22Rv1 (cell line): Measurements from ENCODE around the gene ANO3.

ENCODE experiments used
- H3K27ac ChIP-seq: fragments of 450-650 bp; 2 replicates; pipeline ENCODE4 v1.5.1; 2017
- ZFX ChIP-seq: fragments of 450-650 bp; IDR thresholded peaks from 2 replicates; pipeline ENCODE4 v1.6.1; 2017; ENCODE audit warnings: antibody characterized with exemption, borderline replicate concordance
- TF ChIP-seq, protein P1 (sequence below): fragments of 450-650 bp; IDR thresholded peaks from 2 replicates; pipeline ENCODE4 v1.5.1; 2017; ENCODE audit warnings: mild to moderate bottlenecking

ANO3 gene

DNA sequence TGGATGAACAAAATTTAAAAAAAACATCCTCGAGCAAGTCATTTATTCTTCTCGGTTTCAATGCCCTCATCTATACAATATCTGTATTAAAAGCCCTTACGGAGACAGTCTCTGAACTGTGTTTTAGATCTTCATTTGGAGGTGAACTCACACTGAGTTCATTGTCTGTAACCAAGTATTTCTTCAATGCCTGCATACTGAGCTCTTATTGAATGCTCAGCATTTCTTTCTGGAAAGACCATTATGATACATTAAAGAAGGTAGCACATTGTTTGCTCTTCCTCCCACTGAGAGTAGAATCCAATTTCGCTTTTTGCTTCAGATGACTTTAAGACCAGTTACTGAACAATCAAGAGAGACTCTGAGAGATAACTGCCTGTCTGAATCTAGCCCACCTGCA lies 1.7 kb upstream of the ANO3 start:
- TF ChIP-seq, protein P1, sequence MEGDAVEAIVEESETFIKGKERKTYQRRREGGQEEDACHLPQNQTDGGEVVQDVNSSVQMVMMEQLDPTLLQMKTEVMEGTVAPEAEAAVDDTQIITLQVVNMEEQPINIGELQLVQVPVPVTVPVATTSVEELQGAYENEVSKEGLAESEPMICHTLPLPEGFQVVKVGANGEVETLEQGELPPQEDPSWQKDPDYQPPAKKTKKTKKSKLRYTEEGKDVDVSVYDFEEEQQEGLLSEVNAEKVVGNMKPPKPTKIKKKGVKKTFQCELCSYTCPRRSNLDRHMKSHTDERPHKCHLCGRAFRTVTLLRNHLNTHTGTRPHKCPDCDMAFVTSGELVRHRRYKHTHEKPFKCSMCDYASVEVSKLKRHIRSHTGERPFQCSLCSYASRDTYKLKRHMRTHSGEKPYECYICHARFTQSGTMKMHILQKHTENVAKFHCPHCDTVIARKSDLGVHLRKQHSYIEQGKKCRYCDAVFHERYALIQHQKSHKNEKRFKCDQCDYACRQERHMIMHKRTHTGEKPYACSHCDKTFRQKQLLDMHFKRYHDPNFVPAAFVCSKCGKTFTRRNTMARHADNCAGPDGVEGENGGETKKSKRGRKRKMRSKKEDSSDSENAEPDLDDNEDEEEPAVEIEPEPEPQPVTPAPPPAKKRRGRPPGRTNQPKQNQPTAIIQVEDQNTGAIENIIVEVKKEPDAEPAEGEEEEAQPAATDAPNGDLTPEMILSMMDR = no peak
- TF ChIP-seq ZFX = no peak
- H3K27ac ChIP-seq = no peak overlapping the region

DNA sequence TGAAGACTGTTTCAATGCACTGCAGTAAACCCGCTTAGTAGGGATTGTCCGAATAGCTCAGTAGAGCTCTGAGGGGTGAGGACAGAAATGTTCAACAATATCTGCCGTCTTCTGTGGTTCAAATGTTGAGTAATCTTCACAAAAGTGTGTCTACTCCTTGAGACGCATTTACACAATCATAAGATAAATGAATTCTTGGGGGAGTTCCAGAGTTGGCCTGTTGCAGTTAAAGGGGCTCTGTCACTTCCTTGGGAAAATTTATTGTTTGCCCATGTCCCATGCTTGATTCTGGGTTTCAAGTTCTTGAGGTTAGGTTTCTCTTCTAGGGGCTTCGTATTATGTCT lies 614 bp downstream of the ANO3 start:
- TF ChIP-seq, protein P1 = no peak
- TF ChIP-seq ZFX = no peak
- no peak overlapping the region for H3K27ac ChIP-seq

DNA sequence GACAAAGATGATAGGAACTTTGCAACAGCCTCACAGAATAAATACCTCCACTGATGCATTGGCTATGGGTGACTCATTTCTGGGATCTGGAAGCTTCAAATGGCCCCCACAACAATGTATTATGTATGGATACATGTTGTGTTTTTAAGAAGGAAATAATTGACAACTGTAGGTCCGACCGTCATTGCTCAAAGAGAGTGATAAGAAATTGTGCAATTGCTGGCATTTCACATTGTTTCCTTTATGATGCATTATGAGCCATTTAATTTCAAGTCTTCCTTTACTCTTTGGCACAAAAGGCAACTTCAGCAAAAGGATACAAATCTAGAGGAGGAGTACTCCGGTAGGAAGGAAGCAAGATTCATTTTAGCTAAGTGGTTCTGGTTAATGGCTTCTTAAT lies 2.0 kb downstream of the ANO3 start:
- TF ChIP-seq, protein P1 = no peak
- no peak for TF ChIP-seq ZFX
- H3K27ac ChIP-seq = no peak overlapping the region

DNA sequence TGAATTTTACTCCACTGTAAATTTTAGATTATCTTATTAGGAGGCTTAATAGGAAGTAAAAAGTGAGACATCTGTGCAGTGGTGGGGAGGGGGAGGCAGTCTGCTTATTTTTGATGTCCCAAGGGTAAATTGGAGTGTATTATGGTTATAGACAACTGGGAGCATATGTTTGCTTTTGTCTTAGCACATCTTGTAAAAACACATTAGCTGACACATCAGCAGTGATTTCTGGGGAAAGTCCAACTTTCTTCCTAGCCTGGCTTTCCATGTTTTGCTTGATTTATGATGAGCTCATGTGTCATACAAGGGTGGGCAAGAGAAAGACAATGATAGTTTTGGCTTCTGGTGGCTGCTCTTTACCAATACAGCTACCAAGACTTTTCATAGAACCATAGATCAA lies 4.0 kb downstream of the ANO3 start:
- TF ChIP-seq ZFX = no peak
- TF ChIP-seq, protein P1 = no peak
- no peak overlapping the region for H3K27ac ChIP-seq

DNA sequence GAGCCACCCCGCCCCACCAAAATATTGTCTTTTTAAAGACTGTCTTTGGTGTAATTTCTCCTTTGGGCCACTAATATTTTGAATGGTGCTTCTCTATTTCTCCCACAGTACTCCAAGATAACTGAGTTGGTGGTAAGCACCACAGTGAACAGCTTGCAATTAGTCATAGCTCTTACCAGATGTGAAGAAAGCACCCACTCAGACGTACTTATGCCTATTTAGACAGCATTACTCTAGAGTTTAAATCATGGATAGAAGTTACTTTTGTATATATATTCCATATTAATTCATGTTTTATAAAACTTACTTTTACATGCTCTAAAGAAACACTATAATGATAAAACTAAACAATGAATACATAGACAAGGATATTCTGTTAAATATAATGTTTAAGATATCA lies 12.7 kb downstream of the ANO3 start:
- H3K27ac ChIP-seq = no peak overlapping the region
- TF ChIP-seq, protein P1 = no peak
- no peak for TF ChIP-seq ZFX

DNA sequence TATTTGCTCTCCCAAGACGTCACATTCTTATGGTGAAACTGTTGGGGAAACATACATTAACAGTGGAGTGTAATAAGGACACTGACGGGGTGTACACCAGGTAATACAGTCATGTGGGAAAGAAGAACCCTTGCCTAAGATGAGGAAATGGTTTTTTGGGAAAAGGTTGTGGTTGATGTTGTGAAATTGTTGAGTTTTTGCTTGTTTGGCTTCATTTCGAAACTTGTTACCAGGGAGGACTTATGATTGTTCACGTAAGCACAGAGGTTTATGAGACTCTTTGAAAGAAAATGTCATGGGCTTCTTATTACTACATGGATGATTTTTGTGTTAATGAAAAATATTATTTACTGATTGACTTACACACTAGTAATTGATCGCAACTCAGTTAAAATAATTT lies 16.8 kb downstream of the ANO3 start:
- TF ChIP-seq, protein P1 = no peak
- no peak for TF ChIP-seq ZFX
- H3K27ac ChIP-seq = no peak overlapping the region

DNA sequence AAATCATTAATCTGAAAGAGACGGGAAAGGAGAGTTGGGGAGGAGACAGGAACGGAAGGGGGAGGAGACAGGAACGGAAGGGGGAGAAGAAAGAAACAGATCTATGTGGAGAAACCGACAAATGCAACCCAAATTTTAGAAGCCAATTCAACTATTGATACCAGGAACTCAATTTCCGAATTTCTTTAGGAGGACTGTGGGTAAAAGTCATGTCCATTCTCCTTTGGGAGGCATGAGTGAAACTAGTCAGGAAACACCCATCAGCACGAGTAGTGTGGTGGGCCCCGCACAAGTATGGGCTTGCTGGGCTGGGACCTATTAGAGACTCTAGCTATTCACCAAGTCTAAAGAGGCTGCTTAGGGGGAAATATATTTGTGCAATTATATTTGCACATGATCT lies 18.1 kb downstream of the ANO3 start:
- H3K27ac ChIP-seq = no peak overlapping the region
- TF ChIP-seq, protein P1 = no peak
- no peak for TF ChIP-seq ZFX
